Measurements from ENCODE around the gene THAP3. TPM values are rescaled to one million over a fixed set of nuclear protein-coding genes. Genes with fewer than 3 reads are reported as not detected.

Gene THAP3, protein sequence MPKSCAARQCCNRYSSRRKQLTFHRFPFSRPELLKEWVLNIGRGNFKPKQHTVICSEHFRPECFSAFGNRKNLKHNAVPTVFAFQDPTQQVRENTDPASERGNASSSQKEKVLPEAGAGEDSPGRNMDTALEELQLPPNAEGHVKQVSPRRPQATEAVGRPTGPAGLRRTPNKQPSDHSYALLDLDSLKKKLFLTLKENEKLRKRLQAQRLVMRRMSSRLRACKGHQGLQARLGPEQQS
- 26.1 and 28.5 TPM in 2 replicates for total RNA-seq
- long read RNA-seq, partial matches to known transcripts: 20 of 29 reads
- long read RNA-seq, other reads (novel, unspliced or antisense): 4 of 29 reads

DNA sequence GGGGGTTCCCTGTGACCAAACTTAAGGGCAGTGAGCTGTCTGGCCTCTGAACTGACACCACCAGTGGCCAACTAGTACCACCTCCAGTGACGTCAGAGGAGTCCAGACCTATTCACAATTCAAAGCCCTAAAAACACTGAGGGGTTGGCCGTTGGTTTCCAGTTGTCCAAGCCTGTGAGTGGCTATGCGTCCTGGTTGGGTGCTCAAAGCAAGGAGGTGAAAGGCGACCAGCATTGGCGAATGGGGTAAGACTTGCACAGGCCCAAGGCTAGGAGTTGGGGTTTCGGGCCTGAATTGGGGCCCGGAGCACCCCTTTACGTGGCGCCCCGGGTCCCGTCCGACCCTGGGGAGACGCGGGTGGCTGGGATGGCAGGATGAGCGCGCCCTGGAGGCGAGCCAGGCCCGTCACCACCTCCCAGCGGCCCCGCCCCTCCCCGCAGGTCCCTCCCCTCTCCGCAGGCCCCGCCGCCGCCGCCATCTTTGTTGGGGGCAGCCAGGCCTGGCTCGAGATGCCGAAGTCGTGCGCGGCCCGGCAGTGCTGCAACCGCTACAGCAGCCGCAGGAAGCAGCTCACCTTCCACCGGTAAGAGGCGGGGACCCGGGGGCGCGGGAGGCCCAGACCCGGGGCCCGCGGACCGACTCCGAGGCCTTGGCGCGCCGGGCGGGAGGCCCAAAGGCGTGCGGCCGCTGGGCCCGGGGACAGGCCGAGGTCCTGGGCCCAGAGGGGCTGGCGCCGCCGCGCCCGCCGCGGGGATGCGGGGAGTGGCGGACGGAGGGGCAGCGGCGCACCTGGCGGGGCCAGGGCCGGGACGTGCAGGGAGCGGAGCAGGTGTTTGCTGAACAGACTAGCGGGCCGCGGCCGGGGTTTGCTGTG is at the start of gene THAP3:
Gene THAP3, plus strand, starts transcription at position 159 of the 874 bp plus-strand sequence. Its CDS starts 351 bp downstream, at position 510.
- H3K36me3 Mint-ChIP-seq (ENCODE audit: low read depth): peaks cover 14% of the 10 kb centered on the region
- DNase-seq (ENCODE audit: low read depth, low spot score): peak; percentile 88
- peak within 1 kb of the TSS; percentile 92 for H3K27ac Mint-ChIP-seq (ENCODE audit: unreplicated experiment)
- H3K4me3 Mint-ChIP-seq: peak within 1 kb of the TSS; percentile 92
- TF ChIP-seq, protein P1, sequence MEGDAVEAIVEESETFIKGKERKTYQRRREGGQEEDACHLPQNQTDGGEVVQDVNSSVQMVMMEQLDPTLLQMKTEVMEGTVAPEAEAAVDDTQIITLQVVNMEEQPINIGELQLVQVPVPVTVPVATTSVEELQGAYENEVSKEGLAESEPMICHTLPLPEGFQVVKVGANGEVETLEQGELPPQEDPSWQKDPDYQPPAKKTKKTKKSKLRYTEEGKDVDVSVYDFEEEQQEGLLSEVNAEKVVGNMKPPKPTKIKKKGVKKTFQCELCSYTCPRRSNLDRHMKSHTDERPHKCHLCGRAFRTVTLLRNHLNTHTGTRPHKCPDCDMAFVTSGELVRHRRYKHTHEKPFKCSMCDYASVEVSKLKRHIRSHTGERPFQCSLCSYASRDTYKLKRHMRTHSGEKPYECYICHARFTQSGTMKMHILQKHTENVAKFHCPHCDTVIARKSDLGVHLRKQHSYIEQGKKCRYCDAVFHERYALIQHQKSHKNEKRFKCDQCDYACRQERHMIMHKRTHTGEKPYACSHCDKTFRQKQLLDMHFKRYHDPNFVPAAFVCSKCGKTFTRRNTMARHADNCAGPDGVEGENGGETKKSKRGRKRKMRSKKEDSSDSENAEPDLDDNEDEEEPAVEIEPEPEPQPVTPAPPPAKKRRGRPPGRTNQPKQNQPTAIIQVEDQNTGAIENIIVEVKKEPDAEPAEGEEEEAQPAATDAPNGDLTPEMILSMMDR (conservative IDR thresholded peaks at IDR 0.05): no peak
- no peaks in the 10 kb centered on the region for H3K27me3 Mint-ChIP-seq (ENCODE audit: low read depth)
- no peaks in the 10 kb centered on the region for H3K9me3 Mint-ChIP-seq
- peaks cover 30% of the 10 kb centered on the region for H3K4me1 Mint-ChIP-seq

DNA sequence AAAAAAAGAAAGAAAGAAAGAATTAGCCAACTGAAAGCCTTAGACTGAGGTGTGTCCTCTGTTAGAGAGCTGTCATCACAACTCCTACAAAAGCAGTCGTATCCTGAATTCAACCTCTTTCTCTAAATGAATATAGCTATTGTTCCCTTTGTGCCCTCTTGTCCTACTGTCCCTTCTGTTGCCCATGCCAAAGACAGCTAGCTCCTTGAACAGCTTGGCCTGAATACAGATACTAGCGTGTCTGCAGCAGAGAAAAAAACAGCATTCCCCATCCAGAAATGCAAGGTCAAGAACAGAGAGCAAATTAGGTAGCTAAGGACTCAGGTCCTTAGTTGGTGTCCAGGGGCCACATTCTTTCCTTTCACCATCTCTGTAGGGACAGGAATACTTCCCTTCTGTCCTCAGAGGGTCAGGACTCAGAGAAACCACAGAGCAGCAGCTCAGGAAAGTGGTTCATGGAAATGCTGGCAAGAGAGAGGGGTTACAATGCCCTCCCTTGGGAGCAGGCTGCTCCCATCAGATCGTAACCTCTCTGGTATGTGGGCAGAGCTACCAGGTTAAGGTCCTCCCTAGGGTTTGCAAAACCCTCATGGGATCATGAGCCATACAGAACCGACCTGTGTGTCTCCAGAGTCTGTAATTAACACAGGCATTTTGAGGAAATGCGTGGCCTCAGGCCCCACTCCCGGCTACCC is 46.7 kb upstream of the THAP3 start:
- Mint-ChIP-seq H3K27me3 (ENCODE audit: low read depth) (peaks cover under 1% of the 10 kb centered on the region), H3K4me3 (peak overlapping the region; percentile 59), H3K4me1 (peaks cover 30% of the 10 kb centered on the region), H3K36me3 (ENCODE audit: low read depth) (no peaks in the 10 kb centered on the region), H3K9me3 (no peaks in the 10 kb centered on the region), H3K27ac (ENCODE audit: unreplicated experiment) (no peak overlapping the region)
- DNase-seq (ENCODE audit: low read depth, low spot score): no peak
- TF ChIP-seq, protein P1 (conservative IDR thresholded peaks at IDR 0.05): no peak

DNA sequence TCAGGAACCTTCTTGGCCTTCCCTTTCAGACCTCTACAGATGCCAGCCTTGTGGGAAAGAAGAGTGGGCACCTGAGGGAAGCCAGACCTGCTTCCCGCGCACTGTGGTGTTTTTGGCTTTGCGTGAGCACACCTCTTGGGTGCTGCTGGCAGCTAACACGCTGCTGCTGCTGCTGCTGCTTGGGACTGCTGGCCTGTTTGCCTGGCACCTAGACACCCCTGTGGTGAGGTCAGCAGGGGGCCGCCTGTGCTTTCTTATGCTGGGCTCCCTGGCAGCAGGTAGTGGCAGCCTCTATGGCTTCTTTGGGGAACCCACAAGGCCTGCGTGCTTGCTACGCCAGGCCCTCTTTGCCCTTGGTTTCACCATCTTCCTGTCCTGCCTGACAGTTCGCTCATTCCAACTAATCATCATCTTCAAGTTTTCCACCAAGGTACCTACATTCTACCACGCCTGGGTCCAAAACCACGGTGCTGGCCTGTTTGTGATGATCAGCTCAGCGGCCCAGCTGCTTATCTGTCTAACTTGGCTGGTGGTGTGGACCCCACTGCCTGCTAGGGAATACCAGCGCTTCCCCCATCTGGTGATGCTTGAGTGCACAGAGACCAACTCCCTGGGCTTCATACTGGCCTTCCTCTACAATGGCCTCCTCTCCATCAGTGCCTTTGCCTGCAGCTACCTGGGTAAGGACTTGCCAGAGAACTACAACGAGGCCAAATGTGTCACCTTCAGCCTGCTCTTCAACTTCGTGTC is 45.9 kb upstream of the THAP3 start:
- peaks cover 30% of the 10 kb centered on the region for H3K4me1 Mint-ChIP-seq
- no peak for DNase-seq (ENCODE audit: low read depth, low spot score)
- H3K27me3 Mint-ChIP-seq (ENCODE audit: low read depth): no peaks in the 10 kb centered on the region
- no peaks in the 10 kb centered on the region for H3K36me3 Mint-ChIP-seq (ENCODE audit: low read depth)
- H3K9me3 Mint-ChIP-seq: no peaks in the 10 kb centered on the region
- H3K4me3 Mint-ChIP-seq: peak overlapping the region; percentile 97
- TF ChIP-seq, protein P1 (conservative IDR thresholded peaks at IDR 0.05): no peak
- H3K27ac Mint-ChIP-seq (ENCODE audit: unreplicated experiment): peak overlapping the region; percentile 88

DNA sequence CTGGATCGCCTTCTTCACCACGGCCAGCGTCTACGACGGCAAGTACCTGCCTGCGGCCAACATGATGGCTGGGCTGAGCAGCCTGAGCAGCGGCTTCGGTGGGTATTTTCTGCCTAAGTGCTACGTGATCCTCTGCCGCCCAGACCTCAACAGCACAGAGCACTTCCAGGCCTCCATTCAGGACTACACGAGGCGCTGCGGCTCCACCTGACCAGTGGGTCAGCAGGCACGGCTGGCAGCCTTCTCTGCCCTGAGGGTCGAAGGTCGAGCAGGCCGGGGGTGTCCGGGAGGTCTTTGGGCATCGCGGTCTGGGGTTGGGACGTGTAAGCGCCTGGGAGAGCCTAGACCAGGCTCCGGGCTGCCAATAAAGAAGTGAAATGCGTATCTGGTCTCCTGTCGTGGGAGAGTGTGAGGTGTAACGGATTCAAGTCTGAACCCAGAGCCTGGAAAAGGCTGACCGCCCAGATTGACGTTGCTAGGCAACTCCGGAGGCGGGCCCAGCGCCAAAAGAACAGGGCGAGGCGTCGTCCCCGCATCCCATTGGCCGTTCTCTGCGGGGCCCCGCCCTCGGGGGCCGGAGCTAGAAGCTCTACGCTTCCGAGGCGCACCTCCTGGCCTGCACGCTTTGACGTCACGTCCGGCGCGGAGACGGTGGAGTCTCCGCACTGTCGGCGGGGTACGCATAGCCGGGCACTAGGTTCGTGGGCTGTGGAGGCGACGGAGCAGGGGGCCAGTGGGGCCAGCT is 45.1 kb upstream of the THAP3 start, which contains the start of gene ZBTB48:
Gene ZBTB48, plus strand, starts transcription at position 621 of the 745 bp plus-strand sequence. CDS start 616 bp downstream, outside the sequence.
- H3K27me3 Mint-ChIP-seq (ENCODE audit: low read depth): no peaks in the 10 kb centered on the region
- H3K27ac Mint-ChIP-seq (ENCODE audit: unreplicated experiment): peak within 1 kb of the TSS; percentile 97
- no peaks in the 10 kb centered on the region for H3K36me3 Mint-ChIP-seq (ENCODE audit: low read depth)
- no peaks in the 10 kb centered on the region for H3K9me3 Mint-ChIP-seq
- peak; percentile 93 for DNase-seq (ENCODE audit: low read depth, low spot score)
- TF ChIP-seq, protein P1 (conservative IDR thresholded peaks at IDR 0.05): no peak
- H3K4me1 Mint-ChIP-seq: peaks cover 30% of the 10 kb centered on the region
- H3K4me3 Mint-ChIP-seq: peak within 1 kb of the TSS; percentile 97
